ENCODE results near the gene ATAD5. TPM values are rescaled to one million over a fixed set of nuclear protein-coding genes. Genes with fewer than 3 reads are reported as not detected.

The ATAD5 gene
- polyA plus RNA-seq, 1 donor (not counting 4 experiments of a cell fraction or from before 2014, with no cell fraction given) = 2.2 TPM

DNA sequence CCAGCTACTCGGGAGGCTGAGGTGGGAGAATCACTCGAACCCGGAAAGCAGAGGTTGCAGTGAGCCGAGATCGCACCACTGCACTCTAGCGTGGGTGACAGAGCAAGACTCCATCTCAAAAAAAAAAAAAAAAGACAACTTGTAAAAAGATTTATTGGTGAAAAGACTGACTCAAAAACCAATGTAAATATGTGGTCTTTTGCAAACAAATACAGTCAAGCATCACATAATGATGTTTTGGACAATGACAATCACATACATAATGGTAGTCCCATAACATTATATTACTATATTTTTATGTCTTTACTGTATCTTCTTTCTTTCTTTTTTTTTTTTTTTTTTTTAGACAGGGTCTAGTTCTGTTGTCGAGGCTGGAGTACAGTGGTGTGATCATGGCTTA, 15.6 kb upstream of the ATAD5 start:
- Histone ChIP-seq H3K36me3 (ENCODE audit: control insufficient read depth in 2 of 2, extremely low read depth in 1 of 2, insufficient read depth in 2 of 2, low read length in 2 of 2) (no peaks in the 10 kb centered on the region), H3K9me1 (ENCODE audit: control insufficient read depth, extremely low read depth, insufficient read depth, low read length) (no peaks in the 10 kb centered on the region), H3K4me3 (ENCODE audit: control insufficient read depth in 2 of 3, extremely low read depth in 1 of 3, insufficient read depth in 2 of 3, low read depth in 1 of 3, low read length in 3 of 3) (no peak overlapping the region), H4K20me1 (ENCODE audit: control insufficient read depth, extremely low read depth, insufficient read depth, low read length) (no peaks in the 10 kb centered on the region), H2AFZ (ENCODE audit: control insufficient read depth, low read length) (no peak overlapping the region), H3K9ac (ENCODE audit: control insufficient read depth, extremely low read depth, insufficient read depth, low read length) (no peak overlapping the region), H3K4me2 (ENCODE audit: control insufficient read depth, extremely low read depth, insufficient read depth, low read depth, low read length) (no peak overlapping the region), H3K27ac (ENCODE audit: control insufficient read depth, insufficient read depth, low read length) (no peak overlapping the region), H3K79me2 (ENCODE audit: control insufficient read depth, insufficient read depth, low read length) (peaks cover 78% of the 10 kb centered on the region), H3K4me1 (ENCODE audit: control insufficient read depth, extremely low read depth, insufficient read depth, low read length) (peaks cover 22% of the 10 kb centered on the region), H3K9me3 (ENCODE audit: control insufficient read depth, low read depth, low read length) (no peaks in the 10 kb centered on the region), H3K27me3 (ENCODE audit: control insufficient read depth, extremely low read depth, insufficient read depth, low read length) (no peaks in the 10 kb centered on the region)
- TF ChIP-seq, protein P1, sequence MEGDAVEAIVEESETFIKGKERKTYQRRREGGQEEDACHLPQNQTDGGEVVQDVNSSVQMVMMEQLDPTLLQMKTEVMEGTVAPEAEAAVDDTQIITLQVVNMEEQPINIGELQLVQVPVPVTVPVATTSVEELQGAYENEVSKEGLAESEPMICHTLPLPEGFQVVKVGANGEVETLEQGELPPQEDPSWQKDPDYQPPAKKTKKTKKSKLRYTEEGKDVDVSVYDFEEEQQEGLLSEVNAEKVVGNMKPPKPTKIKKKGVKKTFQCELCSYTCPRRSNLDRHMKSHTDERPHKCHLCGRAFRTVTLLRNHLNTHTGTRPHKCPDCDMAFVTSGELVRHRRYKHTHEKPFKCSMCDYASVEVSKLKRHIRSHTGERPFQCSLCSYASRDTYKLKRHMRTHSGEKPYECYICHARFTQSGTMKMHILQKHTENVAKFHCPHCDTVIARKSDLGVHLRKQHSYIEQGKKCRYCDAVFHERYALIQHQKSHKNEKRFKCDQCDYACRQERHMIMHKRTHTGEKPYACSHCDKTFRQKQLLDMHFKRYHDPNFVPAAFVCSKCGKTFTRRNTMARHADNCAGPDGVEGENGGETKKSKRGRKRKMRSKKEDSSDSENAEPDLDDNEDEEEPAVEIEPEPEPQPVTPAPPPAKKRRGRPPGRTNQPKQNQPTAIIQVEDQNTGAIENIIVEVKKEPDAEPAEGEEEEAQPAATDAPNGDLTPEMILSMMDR (optimal IDR thresholded peaks at IDR 0.05 in 1 of 3, IDR thresholded peaks at IDR 0.05 in 1 of 3, conservative IDR thresholded peaks at IDR 0.05 in 1 of 3; ENCODE audit: extremely low read depth in 1 of 3, insufficient read depth in 2 of 3, low read length in 3 of 3) = no peak
- no peak for TF ChIP-seq EZH2 (IDR thresholded peaks at IDR 0.05; ENCODE audit: low read length)
- no peak for DNase-seq (ENCODE audit: low read depth, low spot score)
- FAIRE-seq = no peak
- dilution Hi-C loops (cut with MboI; ENCODE audit: extremely low pct_ligation_motif_present, low sequenced_read_pairs) = no loop called here

DNA sequence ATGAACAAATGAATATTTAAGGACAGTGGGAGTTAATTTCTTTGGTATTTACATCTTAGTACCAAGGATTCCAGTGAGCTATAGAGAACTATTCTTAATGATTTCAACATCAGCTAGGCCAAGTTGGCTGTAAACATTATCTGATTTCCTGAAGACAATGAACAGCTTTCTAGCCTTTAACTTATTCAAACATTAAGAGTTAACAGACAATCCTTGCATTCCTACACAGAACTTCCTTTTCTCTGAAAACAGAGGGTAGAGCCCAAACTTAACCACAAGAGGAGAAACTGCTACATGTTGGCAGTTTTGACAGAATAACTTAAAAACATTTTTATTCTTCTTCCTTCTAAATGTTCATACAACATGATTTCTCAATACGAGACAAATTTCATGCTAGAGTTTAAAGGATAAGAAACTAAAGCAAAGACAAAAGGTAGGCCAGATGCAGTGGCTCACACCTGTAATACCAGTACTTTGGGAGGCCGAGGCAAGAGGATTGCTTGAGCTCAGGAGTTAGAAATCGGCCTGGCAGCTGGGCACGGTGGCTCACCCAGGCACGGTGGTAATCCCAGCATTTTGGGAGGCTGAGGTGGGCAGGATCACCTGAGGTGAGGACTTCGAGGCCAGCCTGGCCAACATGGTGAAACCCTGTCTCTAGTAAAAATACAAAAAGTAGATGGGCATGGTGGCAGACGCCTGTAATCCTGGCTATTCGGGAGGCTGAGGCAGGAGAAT, 11.6 kb upstream of the ATAD5 start:
- no peaks in the 10 kb centered on the region for H3K36me3 ChIP-seq (ENCODE audit: control insufficient read depth in 2 of 2, extremely low read depth in 1 of 2, insufficient read depth in 2 of 2, low read length in 2 of 2)
- no peak overlapping the region for H3K27ac ChIP-seq (ENCODE audit: control insufficient read depth, insufficient read depth, low read length)
- no peak overlapping the region for H3K4me3 ChIP-seq (ENCODE audit: control insufficient read depth in 2 of 3, extremely low read depth in 1 of 3, insufficient read depth in 2 of 3, low read depth in 1 of 3, low read length in 3 of 3)
- TF ChIP-seq, protein P1 (optimal IDR thresholded peaks at IDR 0.05 in 1 of 3, IDR thresholded peaks at IDR 0.05 in 1 of 3, conservative IDR thresholded peaks at IDR 0.05 in 1 of 3; ENCODE audit: extremely low read depth in 1 of 3, insufficient read depth in 2 of 3, low read length in 3 of 3) = no peak
- TF ChIP-seq EZH2 (IDR thresholded peaks at IDR 0.05; ENCODE audit: low read length) = no peak
- no peaks in the 10 kb centered on the region for H3K27me3 ChIP-seq (ENCODE audit: control insufficient read depth, extremely low read depth, insufficient read depth, low read length)
- FAIRE-seq (no peak), DNase-seq (ENCODE audit: low read depth, low spot score) (no peak)
- H3K4me2 ChIP-seq (ENCODE audit: control insufficient read depth, extremely low read depth, insufficient read depth, low read depth, low read length) = no peak overlapping the region
- H3K79me2 ChIP-seq (ENCODE audit: control insufficient read depth, insufficient read depth, low read length) = peaks cover 86% of the 10 kb centered on the region
- H3K9ac ChIP-seq (ENCODE audit: control insufficient read depth, extremely low read depth, insufficient read depth, low read length) = no peak overlapping the region
- H3K4me1 ChIP-seq (ENCODE audit: control insufficient read depth, extremely low read depth, insufficient read depth, low read length) = peaks cover 20% of the 10 kb centered on the region
- H3K9me1 ChIP-seq (ENCODE audit: control insufficient read depth, extremely low read depth, insufficient read depth, low read length) = peaks cover 4% of the 10 kb centered on the region
- dilution Hi-C loops (cut with MboI; ENCODE audit: extremely low pct_ligation_motif_present, low sequenced_read_pairs) = no loop called here
- no peaks in the 10 kb centered on the region for H3K9me3 ChIP-seq (ENCODE audit: control insufficient read depth, low read depth, low read length)
- H2AFZ ChIP-seq (ENCODE audit: control insufficient read depth, low read length) = no peak overlapping the region
- H4K20me1 ChIP-seq (ENCODE audit: control insufficient read depth, extremely low read depth, insufficient read depth, low read length) = no peaks in the 10 kb centered on the region
